GM21390 (cell line): ENCODE results near the gene PANX2.

Experiments used
- ATAC-seq: cut with Tn5 transposase; IDR thresholded peaks from one replicate; pipeline ENCODE4 v1.9.1; 2021; ENCODE audit not compliant: unreplicated experiment

PANX2 gene

GRCh38 chr22:50169774-50170341 is 673 bp upstream of the PANX2 start:
- no peak for ATAC-seq

- no peak for ATAC-seq
Observed at GRCh38 chr22:50171319-50171964, 911 bp downstream of the PANX2 start.

GRCh38 chr22:50171965-50172421 is 1.5 kb downstream of the PANX2 start:
- no peak for ATAC-seq

- ATAC-seq: no peak
Observed at GRCh38 chr22:50173311-50173982, 2.9 kb downstream of the PANX2 start.

- ATAC-seq: no peak
Observed at GRCh38 chr22:50173983-50174355, 3.4 kb downstream of the PANX2 start.

- no peak for ATAC-seq
Observed at GRCh38 chr22:50174382-50175190, 4.1 kb downstream of the PANX2 start.

- ATAC-seq: no peak
Observed at GRCh38 chr22:50175191-50175461, 4.6 kb downstream of the PANX2 start.

- no peak for ATAC-seq
Observed at GRCh38 chr22:50175921-50176849, 5.7 kb downstream of the PANX2 start.

- no peak for ATAC-seq
Observed at GRCh38 chr22:50176850-50177536, 6.5 kb downstream of the PANX2 start.

GRCh38 chr22:50177537-50178470 is 7.3 kb downstream of the PANX2 start:
- no peak for ATAC-seq

GRCh38 chr22:50178471-50178864 is 7.9 kb downstream of the PANX2 start:
- ATAC-seq: no peak

GRCh38 chr22:50178871-50179869 is 8.6 kb downstream of the PANX2 start:
- ATAC-seq: no peak

GRCh38 chr22:50179937-50180726 is 9.6 kb downstream of the PANX2 start:
- no peak for ATAC-seq

- no peak for ATAC-seq
Observed at GRCh38 chr22:50180727-50181521, 10.4 kb downstream of the PANX2 start.

- ATAC-seq: no peak
Observed at GRCh38 chr22:50182176-50183081, 11.9 kb downstream of the PANX2 start.
